Midbrain (tissue), 1 donor: ENCODE results near the gene FAM114A1.
"Not testable (repeated sequence)": the region's sequence is repeated elsewhere in the genome, so short reads cannot be mapped to it uniquely, and the experiment has no call there.

Experiments
- DNase-seq: peaks from one replicate; lab custom pipeline; 2025; lab: John Stamatoyannopoulos, UW

FAM114A1 gene

GRCh38 chr4:38935391-38936073, 67.9 kb downstream of the FAM114A1 start:
- no peak for DNase-seq

- DNase-seq: no peak
Measured at GRCh38 chr4:38939165-38939564, 71.6 kb downstream of the FAM114A1 start.

GRCh38 chr4:38940476-38940875, 72.9 kb downstream of the FAM114A1 start:
- DNase-seq: no peak

GRCh38 chr4:38941906-38942305, 74.3 kb downstream of the FAM114A1 start:
- DNase-seq: not testable (repeated sequence)

GRCh38 chr4:38943343-38943742, 75.7 kb downstream of the FAM114A1 start:
- DNase-seq: no peak

GRCh38 chr4:38944440-38944839, 76.8 kb downstream of the FAM114A1 start:
- no peak for DNase-seq

- no peak for DNase-seq
Measured at GRCh38 chr4:38946919-38947318, 79.3 kb downstream of the FAM114A1 start.

- peak; percentile 28 for DNase-seq
Measured at GRCh38 chr4:38948551-38948950, 80.9 kb downstream of the FAM114A1 start.

GRCh38 chr4:38949411-38950051, 81.9 kb downstream of the FAM114A1 start:
- no peak for DNase-seq

GRCh38 chr4:38950159-38950558, 82.6 kb downstream of the FAM114A1 start:
- no peak for DNase-seq

GRCh38 chr4:38950734-38951133, 83.1 kb downstream of the FAM114A1 start:
- no peak for DNase-seq

GRCh38 chr4:38951598-38951997, 84.0 kb downstream of the FAM114A1 start:
- no peak for DNase-seq

- no peak for DNase-seq
Measured at GRCh38 chr4:38952017-38952416, 84.4 kb downstream of the FAM114A1 start.

GRCh38 chr4:38954727-38955126, 87.1 kb downstream of the FAM114A1 start:
- no peak for DNase-seq

GRCh38 chr4:38955957-38956356, 88.4 kb downstream of the FAM114A1 start:
- no peak for DNase-seq

GRCh38 chr4:38957261-38957815, 89.7 kb downstream of the FAM114A1 start:
- no peak for DNase-seq

GRCh38 chr4:38957893-38958292, 90.3 kb downstream of the FAM114A1 start:
- no peak for DNase-seq

GRCh38 chr4:38958453-38959190, 91.0 kb downstream of the FAM114A1 start:
- no peak for DNase-seq

- not testable (repeated sequence) for DNase-seq
Measured at GRCh38 chr4:38959248-38959647, 91.6 kb downstream of the FAM114A1 start.

- DNase-seq: no peak
Measured at GRCh38 chr4:38964942-38965775, 97.6 kb downstream of the FAM114A1 start.

- DNase-seq: no peak
Measured at GRCh38 chr4:38965866-38966265, 98.3 kb downstream of the FAM114A1 start.
